GM19455 (cell line): ENCODE measurements around the gene MCM5.
"Not testable (repeated sequence)": the region's sequence is repeated elsewhere in the genome, so short reads cannot be mapped to it uniquely, and the experiment has no call there.

Source experiments
- ATAC-seq: cut with Tn5 transposase; IDR thresholded peaks from one replicate; pipeline ENCODE4 v1.9.1; 2021; ENCODE audit not compliant: unreplicated experiment

The MCM5 gene

DNA sequence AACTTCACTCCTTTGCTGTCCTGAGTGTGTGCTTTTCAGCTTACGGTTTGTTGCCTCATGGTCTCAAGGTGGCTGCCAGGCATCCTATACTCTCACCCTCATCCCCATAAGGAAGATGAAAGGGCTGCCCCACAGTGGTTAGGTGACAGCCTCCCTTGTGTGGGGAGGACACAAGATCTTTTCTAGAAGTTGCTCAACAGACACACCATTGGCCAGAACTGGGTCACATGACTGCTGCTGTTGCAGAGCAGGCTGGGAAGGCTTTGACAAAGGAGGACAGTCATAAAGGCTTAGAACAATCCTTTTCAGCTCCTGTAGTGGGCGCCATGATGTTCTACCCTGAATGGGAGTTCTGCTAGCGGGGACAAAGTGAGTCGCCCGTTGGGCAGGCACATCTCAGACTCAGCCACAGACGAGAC lies 71.0 kb downstream of the MCM5 start:
- no peak for ATAC-seq

DNA sequence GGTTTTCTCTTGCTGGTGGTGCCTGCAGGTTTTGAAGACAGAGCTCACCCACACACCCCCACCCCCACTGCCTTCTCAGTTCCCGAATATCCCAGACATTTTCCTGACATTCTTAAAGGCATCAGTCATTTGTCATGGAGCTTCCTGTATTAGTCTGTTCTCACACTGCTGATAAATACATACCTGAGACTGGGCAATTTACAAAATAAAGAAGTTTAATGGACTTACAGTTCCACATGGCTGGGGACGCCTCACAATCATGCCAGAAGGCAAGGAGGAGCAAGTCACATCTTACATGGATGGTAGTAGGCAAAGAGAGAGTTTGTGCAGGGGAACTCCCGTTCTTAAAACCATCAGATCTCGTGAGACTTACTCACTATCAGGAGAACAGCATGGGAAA lies 71.6 kb downstream of the MCM5 start:
- not testable (repeated sequence) for ATAC-seq

DNA sequence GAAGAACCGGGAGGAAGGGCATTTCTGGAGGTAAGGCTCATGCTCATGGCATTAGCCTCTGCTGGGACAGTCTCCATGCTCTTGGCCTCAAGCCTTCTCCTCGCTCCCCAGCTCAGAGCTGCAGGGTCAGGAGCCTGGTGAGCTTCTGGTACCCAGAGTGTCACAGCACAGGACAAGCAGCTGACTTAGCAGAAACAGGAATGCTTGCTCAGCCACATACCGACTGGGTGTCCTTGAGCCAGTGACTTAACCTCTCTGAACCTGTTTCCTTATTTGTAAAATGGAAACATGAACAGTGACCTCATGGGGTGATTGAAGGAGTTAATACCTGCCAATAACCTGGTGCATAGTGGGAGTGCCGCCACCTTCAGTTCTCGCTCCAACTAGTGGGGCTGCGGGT lies 72.5 kb downstream of the MCM5 start:
- no peak for ATAC-seq

DNA sequence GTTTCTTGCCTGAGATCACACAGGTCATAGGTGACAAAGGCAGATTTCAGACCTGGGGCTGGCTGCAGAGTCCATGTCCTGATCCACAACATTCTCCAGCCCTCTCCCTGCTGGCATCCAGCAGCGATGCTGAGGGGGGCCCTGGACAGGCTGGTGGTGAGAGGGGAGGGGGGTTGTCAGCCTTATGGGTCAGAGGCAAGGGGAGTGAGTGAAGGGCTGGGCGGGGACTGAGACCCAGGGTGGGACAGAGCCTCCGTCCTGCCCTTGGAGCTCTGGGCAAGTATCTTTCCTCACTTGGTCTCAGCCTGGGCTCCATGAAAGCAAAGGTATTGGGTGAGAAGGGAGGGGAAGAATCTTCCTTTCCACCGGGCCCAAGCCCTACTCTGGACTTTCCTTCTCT lies 74.0 kb downstream of the MCM5 start:
- no peak for ATAC-seq
